HFF-Myc (cell line): Measurements from ENCODE around the gene EPS8L3.
"Not testable (repeated sequence)": the region's sequence is repeated elsewhere in the genome, so short reads cannot be mapped to it uniquely, and the experiment has no call there.

Source experiments
- DNase-seq: peaks from one replicate; pipeline ENCODE4 v3.0.0-alpha.2; 2011; ENCODE audit warnings: low read depth; ENCODE audit errors: extremely low read depth
- H3K4me3 ChIP-seq: replicated peaks from 2 replicates; pipeline ENCODE4 v1.5.1; 2011; ENCODE audit warnings: low read depth, mild to moderate bottlenecking, control low read depth, low read length
- TF ChIP-seq, protein P1 (sequence below): IDR thresholded peaks from 2 replicates; pipeline ENCODE4 v1.5.1; 2012; ENCODE audit warnings: mild to moderate bottlenecking, low read depth, low read length, control low read depth; ENCODE audit errors: missing control alignments

EPS8L3 gene

DNA sequence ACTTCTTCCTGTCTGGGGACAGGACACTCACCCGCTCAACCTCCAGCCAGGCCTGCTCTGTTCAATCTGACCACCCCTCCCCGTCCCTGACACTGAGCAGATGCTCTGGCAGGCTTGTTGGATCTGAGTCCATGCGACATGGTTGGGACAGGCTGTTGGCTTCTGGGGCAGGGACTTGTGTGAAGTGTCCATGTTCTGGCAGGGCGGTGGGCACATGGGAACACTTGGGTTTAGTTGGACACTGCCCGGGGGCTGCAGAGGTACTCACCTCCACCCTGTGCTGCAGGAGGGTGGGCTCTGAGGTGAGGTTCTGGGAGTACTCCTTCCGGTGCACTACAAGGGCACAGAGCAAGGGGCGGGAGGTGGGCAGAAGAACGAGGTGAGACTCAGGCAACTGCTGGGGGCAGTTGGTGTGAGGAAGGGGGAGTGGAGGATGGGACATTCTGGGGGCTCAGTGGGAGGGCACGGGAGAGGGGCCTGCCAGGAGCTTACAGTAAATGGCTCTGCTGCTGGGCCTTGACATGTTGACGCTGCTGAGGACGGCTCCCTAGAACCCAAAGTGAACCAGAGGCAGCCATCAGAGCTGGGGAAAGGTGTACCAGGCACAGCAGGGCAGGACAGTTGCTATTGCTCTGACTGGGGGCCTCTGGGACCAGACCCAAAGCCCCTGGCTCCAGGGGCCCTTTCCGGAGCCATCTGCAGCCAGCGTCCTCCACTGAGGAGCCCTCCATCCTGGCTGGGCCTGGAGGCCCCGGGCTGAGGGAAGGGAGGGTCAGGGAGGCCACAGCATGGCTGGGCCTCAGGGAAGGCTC, 2.3 kb downstream of the EPS8L3 start:
- no peak overlapping the region for H3K4me3 ChIP-seq
- TF ChIP-seq, protein P1, sequence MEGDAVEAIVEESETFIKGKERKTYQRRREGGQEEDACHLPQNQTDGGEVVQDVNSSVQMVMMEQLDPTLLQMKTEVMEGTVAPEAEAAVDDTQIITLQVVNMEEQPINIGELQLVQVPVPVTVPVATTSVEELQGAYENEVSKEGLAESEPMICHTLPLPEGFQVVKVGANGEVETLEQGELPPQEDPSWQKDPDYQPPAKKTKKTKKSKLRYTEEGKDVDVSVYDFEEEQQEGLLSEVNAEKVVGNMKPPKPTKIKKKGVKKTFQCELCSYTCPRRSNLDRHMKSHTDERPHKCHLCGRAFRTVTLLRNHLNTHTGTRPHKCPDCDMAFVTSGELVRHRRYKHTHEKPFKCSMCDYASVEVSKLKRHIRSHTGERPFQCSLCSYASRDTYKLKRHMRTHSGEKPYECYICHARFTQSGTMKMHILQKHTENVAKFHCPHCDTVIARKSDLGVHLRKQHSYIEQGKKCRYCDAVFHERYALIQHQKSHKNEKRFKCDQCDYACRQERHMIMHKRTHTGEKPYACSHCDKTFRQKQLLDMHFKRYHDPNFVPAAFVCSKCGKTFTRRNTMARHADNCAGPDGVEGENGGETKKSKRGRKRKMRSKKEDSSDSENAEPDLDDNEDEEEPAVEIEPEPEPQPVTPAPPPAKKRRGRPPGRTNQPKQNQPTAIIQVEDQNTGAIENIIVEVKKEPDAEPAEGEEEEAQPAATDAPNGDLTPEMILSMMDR = no peak
- no peak for DNase-seq

DNA sequence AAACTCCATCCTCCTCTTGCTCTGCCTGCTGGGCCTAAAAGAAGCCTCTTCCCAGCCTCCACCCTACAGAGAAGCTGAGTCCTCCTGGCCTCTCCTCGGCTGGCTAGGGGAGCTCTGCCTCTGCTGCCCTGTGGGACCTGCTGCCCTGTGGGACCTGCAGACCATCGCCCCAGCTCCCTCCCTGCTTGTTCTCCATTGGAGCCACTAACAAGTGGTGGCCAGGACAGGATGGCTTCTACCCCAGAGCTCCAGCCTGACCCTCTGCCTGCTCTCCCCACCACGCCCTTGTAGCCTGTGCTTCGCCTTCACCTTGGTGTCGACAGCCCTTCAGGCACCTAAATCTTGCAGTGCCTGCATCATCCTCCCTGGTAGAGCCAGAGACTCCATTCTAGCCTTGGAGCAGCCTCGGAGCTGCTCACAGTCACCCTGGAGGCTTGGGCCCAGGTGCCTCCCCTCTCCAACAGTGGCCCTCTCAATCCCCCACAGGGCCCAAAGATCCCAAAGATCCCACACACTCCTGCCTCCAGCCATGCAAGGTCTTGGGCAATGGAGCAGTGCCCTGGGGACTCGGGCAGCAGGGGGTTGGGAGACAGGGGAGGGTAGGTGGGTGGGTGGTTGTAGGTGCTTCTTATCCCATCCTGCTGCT, 3.0 kb downstream of the EPS8L3 start:
- DNase-seq = no peak
- H3K4me3 ChIP-seq = no peak overlapping the region
- TF ChIP-seq, protein P1 = no peak

DNA sequence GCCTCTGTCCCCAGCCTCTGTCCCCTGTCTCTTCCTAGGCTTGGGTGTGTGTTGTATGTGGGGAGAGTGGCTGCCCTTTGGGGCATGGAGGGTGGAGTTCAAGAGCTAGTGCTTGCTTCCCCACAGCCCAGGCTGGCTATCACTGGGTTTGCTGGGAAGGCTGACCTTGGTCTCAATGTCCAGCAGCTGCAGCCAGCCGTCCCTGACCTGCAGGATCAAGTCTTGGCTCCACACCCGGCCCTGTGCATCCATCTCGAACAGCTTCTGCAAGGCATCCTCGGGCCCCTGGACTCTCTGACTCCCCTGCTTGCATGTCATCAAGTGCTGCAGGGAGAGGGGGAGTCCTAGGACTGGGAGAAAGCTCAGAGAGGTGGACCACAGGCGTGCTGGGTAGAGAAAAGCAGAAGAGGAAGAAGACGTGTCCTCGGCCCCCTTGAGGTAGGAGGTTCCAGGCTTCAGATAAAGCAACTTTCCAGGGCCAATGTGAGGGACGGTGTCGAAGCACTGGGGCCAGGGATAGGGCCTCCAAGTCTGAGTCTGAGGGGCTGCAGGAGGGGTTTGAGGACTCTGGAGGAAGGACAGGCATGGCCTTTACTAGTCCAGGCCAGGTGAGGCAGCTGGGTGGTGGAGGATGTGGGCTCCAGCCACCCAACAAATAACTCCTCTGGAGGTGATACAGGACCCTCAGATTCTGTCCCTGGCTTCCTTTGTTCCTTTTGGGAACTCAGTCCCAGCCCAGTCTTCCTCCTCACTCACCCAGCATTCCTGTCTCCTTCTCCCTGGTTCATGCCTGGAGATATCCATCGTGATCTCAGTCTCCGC, 4.0 kb downstream of the EPS8L3 start:
- TF ChIP-seq, protein P1 = no peak
- H3K4me3 ChIP-seq = no peak overlapping the region
- no peak for DNase-seq

DNA sequence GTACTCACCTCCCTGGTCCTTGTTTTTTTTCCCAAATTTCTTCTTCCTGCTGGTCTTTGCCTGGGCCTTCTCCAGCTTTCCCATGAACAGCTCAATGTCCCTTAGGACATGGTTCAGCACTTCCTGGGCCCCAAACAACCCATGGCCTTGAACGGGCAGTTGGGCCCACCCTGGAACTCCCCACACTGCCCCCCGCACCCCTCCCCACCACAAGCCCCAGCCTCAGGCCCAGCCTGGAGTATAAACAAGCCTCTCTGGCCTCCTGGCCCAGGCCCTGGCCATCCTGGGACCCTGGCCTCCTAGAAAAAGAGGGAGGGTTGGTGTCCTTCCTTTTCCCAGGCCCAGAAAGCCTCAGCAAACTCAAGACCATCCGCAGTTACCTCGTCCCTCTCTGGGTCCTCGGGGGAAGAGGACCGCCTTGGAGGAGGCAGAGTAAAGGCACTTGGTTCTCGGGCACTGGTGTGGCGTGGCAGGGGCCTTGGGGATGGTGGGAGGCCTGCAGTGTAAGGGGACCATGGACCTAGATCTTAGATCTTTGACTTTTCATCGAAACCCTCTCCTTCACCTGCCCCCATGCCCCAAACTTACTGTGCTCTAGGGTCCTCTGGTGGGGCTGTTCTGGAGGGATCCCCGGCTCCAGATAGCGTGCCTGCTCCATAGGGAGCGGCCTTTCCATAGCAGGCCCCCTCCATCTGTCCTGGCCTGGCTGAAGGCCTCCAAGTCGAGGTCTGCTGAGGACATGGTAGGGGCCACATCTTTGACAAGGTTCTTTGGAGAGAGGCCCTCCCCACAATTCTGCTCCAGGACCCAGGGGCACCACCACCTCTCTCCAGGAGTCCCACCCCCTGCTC, 5.6 kb downstream of the EPS8L3 start:
- H3K4me3 ChIP-seq = no peak overlapping the region
- TF ChIP-seq, protein P1 = no peak
- no peak for DNase-seq

DNA sequence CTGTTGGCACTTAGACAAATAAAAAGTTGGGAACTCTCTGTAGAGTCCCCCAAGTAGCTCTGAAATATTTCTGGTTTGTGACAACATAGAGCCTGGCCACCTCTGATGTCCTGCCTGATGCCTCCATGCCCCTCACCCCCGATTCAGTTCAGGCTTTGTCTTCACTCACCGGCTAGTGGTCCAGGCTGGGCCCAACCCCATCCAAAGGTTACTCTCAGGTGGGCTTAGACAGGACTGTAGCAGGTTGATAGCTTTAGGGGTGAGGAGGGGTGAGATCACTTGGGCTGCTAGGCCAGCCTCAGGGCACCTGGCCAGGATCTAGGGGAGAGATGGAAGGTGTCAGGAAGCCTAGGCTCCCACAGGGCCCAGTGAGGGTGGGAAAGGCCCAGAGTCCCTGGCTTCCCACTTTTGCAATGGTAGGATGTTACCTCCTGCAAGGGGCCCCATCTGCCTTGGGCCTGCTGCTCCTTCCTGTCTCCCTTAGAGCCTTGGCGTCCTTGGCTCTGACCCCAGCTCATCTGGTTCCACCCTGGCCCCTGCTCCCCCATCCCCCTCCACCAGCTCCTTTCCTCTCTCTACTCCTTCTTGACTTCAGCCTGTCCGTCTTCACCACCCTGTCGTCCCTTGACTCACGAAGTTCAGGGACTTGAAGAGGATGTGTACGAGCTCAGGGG, 6.7 kb downstream of the EPS8L3 start:
- TF ChIP-seq, protein P1 = no peak
- no peak overlapping the region for H3K4me3 ChIP-seq
- DNase-seq = no peak

DNA sequence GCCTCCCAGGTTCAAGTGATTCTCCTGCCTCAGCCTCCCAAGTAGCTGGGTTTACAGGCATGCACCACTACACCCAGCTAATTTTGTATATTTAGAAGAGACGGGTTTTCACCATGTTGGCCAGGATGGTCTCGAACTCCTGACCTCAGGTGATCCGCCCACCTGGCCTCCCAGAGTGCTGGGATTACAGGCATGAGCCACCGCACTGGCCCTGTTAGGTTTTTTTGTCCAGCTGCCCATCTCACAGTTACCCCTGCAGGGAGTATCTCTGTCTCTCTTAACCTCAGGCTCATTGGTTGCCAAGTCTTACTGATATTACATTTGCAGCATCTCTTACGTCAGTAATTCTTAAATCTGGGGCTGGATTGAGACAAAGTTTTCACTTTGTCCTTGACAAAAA, 7.4 kb downstream of the EPS8L3 start:
- not testable (repeated sequence) for H3K4me3 ChIP-seq, DNase-seq
